ENCODE results near the gene SULT1C2.

DNA sequence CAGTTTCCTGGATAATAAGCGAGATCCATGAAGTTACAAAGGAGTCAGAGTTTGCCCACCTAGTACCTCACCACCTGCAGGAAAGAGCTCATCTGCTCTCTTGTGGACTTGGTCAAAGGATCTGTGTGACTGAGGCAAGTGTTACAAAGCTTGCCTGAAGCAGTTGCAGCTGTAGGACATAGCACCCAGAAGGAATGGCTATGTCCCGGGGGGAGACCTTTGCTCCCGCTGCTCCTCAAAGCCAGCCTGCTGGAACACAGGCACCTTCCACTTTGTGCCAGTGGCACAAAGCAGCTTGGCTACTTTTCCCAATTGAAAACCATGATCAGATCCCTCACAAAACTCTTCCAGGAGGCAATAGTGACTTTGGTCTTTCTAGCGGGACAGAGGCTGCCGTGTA is 3.1 kb upstream of the SULT1C2 start:
- TF ChIP-seq, protein P1, sequence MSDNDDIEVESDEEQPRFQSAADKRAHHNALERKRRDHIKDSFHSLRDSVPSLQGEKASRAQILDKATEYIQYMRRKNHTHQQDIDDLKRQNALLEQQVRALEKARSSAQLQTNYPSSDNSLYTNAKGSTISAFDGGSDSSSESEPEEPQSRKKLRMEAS (IDR thresholded peaks at IDR 0.05; ENCODE audit: low read depth, low read length), result no peak
- TF ChIP-seq POLR2A (IDR thresholded peaks at IDR 0.05; ENCODE audit: extremely low read depth, insufficient read length), result no peak
- TF ChIP-seq, protein P2, sequence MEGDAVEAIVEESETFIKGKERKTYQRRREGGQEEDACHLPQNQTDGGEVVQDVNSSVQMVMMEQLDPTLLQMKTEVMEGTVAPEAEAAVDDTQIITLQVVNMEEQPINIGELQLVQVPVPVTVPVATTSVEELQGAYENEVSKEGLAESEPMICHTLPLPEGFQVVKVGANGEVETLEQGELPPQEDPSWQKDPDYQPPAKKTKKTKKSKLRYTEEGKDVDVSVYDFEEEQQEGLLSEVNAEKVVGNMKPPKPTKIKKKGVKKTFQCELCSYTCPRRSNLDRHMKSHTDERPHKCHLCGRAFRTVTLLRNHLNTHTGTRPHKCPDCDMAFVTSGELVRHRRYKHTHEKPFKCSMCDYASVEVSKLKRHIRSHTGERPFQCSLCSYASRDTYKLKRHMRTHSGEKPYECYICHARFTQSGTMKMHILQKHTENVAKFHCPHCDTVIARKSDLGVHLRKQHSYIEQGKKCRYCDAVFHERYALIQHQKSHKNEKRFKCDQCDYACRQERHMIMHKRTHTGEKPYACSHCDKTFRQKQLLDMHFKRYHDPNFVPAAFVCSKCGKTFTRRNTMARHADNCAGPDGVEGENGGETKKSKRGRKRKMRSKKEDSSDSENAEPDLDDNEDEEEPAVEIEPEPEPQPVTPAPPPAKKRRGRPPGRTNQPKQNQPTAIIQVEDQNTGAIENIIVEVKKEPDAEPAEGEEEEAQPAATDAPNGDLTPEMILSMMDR (IDR thresholded peaks at IDR 0.05; ENCODE audit: low read depth, low read length), result no peak

Measured in NB4 (cell line).